ENCODE data around the gene ARL2. TPM values are rescaled to one million over a fixed set of nuclear protein-coding genes. Genes with fewer than 3 reads are reported as not detected.

ARL2 gene
- total RNA-seq, 1 experiment from 2014 or later = 171 TPM

GRCh38 chr11:64998690-64999431 lies 15.1 kb upstream of the ARL2 start (continued):
- TF ChIP-seq ZNF532 (CRISPR knock-in tag; IDR thresholded peaks at IDR 0.05; ENCODE audit: borderline replicate concordance) = no peak
- TF ChIP-seq ATF6 (CRISPR knock-in tag; IDR thresholded peaks at IDR 0.05) = no peak
- no peak for TF ChIP-seq ATF3 (CRISPR knock-in tag; conservative IDR thresholded peaks at IDR 0.05)
- TF ChIP-seq KAT7 (CRISPR knock-in tag; IDR thresholded peaks at IDR 0.05; ENCODE audit: borderline replicate concordance) = no peak

- Mint-ChIP-seq H3K4me3 (no peak overlapping the region), H3K9me3 (no peaks in the 10 kb centered on the region), H3K27me3 (ENCODE audit: low read depth) (no peaks in the 10 kb centered on the region), H3K36me3 (no peaks in the 10 kb centered on the region), H3K4me1 (peaks cover 18% of the 10 kb centered on the region), H3K27ac (no peak overlapping the region)
- ChIA-PET POLR2A (no interaction called here), CTCF (interaction anchor here (1.9 to 4.5 kb wide), 2 partner anchors 14 to 112 kb away, joined by 13 to 28 read pairs; partner anchors contain the start of gene ARL2)
- ATAC-seq (no peak), DNase-seq (ENCODE audit: low spot score) (no peak)
- TF ChIP-seq RORB (CRISPR knock-in tag; IDR thresholded peaks at IDR 0.05) = no peak
- TF ChIP-seq E2F5 (CRISPR knock-in tag; IDR thresholded peaks at IDR 0.05) = no peak
- TF ChIP-seq MXD4 (CRISPR knock-in tag; IDR thresholded peaks at IDR 0.05; ENCODE audit: borderline replicate concordance) = no peak
- TF ChIP-seq OVOL2 (CRISPR knock-in tag; IDR thresholded peaks at IDR 0.05; ENCODE audit: borderline replicate concordance) = no peak
- no peak for TF ChIP-seq NR2C2 (CRISPR knock-in tag; IDR thresholded peaks at IDR 0.05)
- TF ChIP-seq SP1 (CRISPR knock-in tag; conservative IDR thresholded peaks at IDR 0.05) = no peak
- no peak for TF ChIP-seq ZNF219 (CRISPR knock-in tag; IDR thresholded peaks at IDR 0.05; ENCODE audit: borderline replicate concordance)
- no peak for TF ChIP-seq HMGA2 (CRISPR knock-in tag; IDR thresholded peaks at IDR 0.05)
- no peak for TF ChIP-seq FOXK1 (CRISPR knock-in tag; IDR thresholded peaks at IDR 0.05)
- TF ChIP-seq ATF6 (CRISPR knock-in tag; IDR thresholded peaks at IDR 0.05) = no peak
- TF ChIP-seq PRDM15 (CRISPR knock-in tag; IDR thresholded peaks at IDR 0.05) = no peak
- no peak for TF ChIP-seq JUN (CRISPR knock-in tag; IDR thresholded peaks at IDR 0.05)
- TF ChIP-seq ZNF121 (CRISPR knock-in tag; IDR thresholded peaks at IDR 0.05) = no peak
- no peak for TF ChIP-seq CTCF (IDR thresholded peaks at IDR 0.05)
Measured at GRCh38 chr11:64999478-64999877, 14.5 kb upstream of the ARL2 start.

Data from WTC11 (cell line).